ENCODE measurements around the gene NCOA3.
"Not testable (repeated sequence)": the region's sequence is repeated elsewhere in the genome, so short reads cannot be mapped to it uniquely, and the experiment has no call there.

The NCOA3 gene

DNA sequence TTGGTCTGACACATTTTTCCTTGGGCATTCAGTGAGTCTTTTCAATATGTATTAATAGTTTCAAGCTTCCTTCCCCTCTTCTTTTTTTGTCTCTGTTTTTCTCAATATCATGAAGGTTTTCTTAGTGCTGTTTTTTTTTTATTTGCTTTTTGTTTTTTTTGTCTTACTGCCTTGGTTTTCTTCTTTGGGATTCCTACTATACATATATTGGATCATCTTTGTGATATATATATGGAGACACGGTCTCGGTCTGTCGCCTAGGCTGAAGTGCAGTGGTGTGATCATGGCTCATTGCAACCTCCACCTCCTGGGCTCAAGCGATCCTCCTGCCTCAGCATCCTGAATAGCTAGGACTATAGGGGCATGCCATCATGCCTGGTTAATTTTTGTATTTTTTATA is 43.8 kb downstream of the NCOA3 start:
- H3K9ac ChIP-seq (ENCODE audit: low read depth, low read length): peak overlapping the region; percentile 56

DNA sequence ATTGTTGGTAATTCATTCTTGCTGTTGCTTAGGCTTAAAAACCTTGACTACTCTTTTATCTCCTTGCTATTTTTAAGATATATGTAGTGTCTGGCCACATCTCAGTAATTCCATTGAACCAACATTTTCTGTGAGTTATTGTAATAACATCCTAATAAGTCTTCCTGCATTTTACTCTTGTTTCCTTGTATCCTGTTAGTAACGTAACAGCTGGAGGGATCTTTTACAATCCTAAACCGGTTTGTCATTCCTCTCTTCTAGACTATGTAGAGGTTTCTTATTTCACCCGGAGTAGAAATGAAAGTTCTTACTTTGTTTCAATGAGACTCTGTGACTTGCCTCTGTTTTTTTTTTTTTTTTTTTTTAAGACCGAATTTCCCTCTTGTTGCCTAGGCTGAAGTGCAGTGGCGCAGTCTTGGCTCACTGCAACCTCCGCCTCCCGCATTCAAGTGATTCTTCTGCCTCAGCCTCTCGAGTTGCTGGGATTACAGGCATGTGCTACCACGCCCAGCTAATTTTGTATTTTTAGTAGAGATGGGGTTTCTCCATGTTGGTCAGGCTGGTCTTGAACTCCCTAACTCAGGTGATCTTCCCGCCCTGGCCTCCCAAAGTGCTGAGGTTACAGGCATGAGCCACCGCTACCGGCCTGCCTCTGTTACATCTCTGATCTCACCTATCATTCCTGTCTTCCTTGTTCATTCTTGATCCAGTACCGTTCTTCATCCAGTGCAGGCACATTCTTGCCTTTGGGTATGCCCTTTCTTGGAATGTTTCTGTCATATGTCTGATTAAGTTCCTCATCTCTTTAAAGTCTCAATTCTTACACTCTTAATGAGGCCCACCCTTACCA is 44.7 kb downstream of the NCOA3 start:
- H3K4me3 ChIP-seq (ENCODE audit: low read length): peak overlapping the region; percentile 33
- no peaks in the 10 kb centered on the region for H3K27me3 ChIP-seq (ENCODE audit: control insufficient read depth, insufficient read depth, low read length)
- peak overlapping the region; percentile 56 for H3K9ac ChIP-seq (ENCODE audit: low read depth, low read length)
- no peaks in the 10 kb centered on the region for H3K36me3 ChIP-seq (ENCODE audit: insufficient read depth, low read length)
- H3K4me2 ChIP-seq (ENCODE audit: low read length): peak overlapping the region; percentile 59
- no peaks in the 10 kb centered on the region for H3K9me3 ChIP-seq (replicated peaks; ENCODE audit: low read length)
- H3K4me1 ChIP-seq (ENCODE audit: control insufficient read depth, insufficient read depth, low read length): peaks cover 45% of the 10 kb centered on the region

More for the DNA sequence above, 43.8 kb downstream of the NCOA3 start:
- H3K27me3 ChIP-seq (ENCODE audit: control insufficient read depth, insufficient read depth, low read length): no peaks in the 10 kb centered on the region
- peaks cover 52% of the 10 kb centered on the region for H3K4me1 ChIP-seq (ENCODE audit: control insufficient read depth, insufficient read depth, low read length)
- H3K36me3 ChIP-seq (ENCODE audit: insufficient read depth, low read length): no peaks in the 10 kb centered on the region
- H3K4me3 ChIP-seq (ENCODE audit: low read length): peak overlapping the region; percentile 33
- H3K9me3 ChIP-seq (replicated peaks; ENCODE audit: low read length): no peaks in the 10 kb centered on the region
- H3K4me2 ChIP-seq (ENCODE audit: low read length): peak overlapping the region; percentile 59

DNA sequence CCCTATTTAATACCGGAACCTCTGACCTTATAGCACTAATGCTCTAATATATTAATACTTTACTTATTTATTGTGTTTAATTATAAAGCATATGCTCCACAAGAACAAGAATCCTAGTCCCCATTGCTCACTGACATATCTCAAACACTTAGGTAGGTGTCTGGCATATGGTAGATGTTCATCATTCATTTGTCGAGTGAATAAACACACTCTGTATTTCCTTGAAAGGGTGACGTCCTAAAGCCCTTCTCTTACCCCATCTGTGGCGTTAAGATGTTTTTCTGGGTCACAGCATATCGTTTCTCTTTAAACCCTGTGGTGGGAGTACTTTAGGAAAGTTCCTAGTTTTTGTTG is 45.3 kb downstream of the NCOA3 start:
- Histone ChIP-seq H3K9me3 (replicated peaks; ENCODE audit: low read length) (no peaks in the 10 kb centered on the region), H3K4me1 (ENCODE audit: control insufficient read depth, insufficient read depth, low read length) (peaks cover 42% of the 10 kb centered on the region), H3K27me3 (ENCODE audit: control insufficient read depth, insufficient read depth, low read length) (no peaks in the 10 kb centered on the region), H3K36me3 (ENCODE audit: insufficient read depth, low read length) (no peaks in the 10 kb centered on the region), H3K4me2 (ENCODE audit: low read length) (no peak overlapping the region), H3K4me3 (ENCODE audit: low read length) (no peak overlapping the region), H3K9ac (ENCODE audit: low read depth, low read length) (peak overlapping the region; percentile 36)

DNA sequence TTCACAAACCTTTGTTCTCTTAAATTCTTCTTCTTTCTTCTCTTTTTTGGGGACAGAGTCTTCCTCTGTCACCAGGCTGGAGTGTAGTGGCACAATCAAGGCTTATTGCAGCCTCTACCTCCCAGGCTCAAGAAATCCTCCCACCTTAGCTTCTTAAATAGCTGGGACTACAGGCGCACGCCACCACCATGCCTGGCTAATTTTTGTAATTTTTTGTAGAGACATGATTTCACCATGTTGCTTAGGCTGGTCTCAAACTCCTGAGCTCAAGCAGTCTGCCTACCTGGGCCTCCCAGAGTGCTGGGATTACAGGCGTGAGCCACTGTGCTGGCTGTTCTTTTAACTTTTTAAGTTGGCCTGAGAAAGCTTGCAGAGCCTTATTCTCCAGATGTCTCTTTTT is 48.0 kb downstream of the NCOA3 start:
- Histone ChIP-seq H3K4me1 (ENCODE audit: control insufficient read depth, insufficient read depth, low read length) (peaks cover 22% of the 10 kb centered on the region), H3K9ac (ENCODE audit: low read depth, low read length) (no peak overlapping the region), H3K9me3 (replicated peaks; ENCODE audit: low read length) (no peaks in the 10 kb centered on the region), H3K27me3 (ENCODE audit: control insufficient read depth, insufficient read depth, low read length) (no peaks in the 10 kb centered on the region), H3K4me3 (ENCODE audit: low read length) (no peak overlapping the region), H3K4me2 (ENCODE audit: low read length) (no peak overlapping the region), H3K36me3 (ENCODE audit: insufficient read depth, low read length) (no peaks in the 10 kb centered on the region)

DNA sequence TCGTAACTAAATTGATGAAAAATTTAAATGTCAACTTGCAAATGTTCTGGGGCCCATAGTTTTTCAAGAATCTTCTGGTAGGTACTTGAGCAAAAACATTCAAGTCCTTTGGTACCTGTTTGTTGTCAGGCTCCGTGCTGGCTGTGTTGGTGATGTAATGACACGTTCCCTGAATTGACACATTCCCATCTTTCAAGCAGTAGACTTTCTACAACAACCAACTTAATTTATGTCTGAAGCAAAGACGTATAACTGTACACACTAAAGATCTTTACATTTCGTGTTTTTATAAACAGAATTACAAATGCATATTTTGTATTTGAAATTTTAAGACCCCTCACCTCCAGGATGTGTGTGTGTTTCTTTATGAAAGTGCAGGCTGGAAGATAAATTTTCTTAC is 49.5 kb downstream of the NCOA3 start:
- Histone ChIP-seq H3K4me1 (ENCODE audit: control insufficient read depth, insufficient read depth, low read length) (peaks cover 8% of the 10 kb centered on the region), H3K9ac (ENCODE audit: low read depth, low read length) (no peak overlapping the region), H3K9me3 (replicated peaks; ENCODE audit: low read length) (no peaks in the 10 kb centered on the region), H3K4me2 (ENCODE audit: low read length) (no peak overlapping the region), H3K36me3 (ENCODE audit: insufficient read depth, low read length) (no peaks in the 10 kb centered on the region), H3K4me3 (ENCODE audit: low read length) (no peak overlapping the region), H3K27me3 (ENCODE audit: control insufficient read depth, insufficient read depth, low read length) (no peaks in the 10 kb centered on the region)

DNA sequence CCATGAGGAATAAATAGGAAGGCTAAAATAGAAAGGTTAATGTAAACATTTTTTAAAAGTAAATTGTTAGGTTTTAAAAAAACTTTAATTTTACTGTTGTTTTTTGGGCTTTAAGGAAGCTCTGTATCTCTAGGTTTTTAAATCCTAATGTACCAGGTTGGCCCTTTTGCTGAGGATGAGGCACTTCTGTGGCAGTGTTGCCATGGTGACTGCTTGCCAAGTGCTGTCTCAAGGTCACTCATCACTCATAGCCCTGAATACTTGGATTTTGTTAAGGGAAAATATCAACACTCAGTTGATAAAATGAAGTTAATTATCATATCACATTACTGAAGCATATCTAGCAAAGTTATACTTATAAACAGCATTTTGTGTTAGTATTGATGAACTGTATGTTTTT is 50.2 kb downstream of the NCOA3 start:
- H3K9ac ChIP-seq (ENCODE audit: low read depth, low read length): no peak overlapping the region
- H3K4me2 ChIP-seq (ENCODE audit: low read length): no peak overlapping the region
- H3K4me3 ChIP-seq (ENCODE audit: low read length): no peak overlapping the region
- H3K36me3 ChIP-seq (ENCODE audit: insufficient read depth, low read length): no peaks in the 10 kb centered on the region
- no peaks in the 10 kb centered on the region for H3K9me3 ChIP-seq (replicated peaks; ENCODE audit: low read length)
- H3K4me1 ChIP-seq (ENCODE audit: control insufficient read depth, insufficient read depth, low read length): peaks cover 3% of the 10 kb centered on the region
- no peaks in the 10 kb centered on the region for H3K27me3 ChIP-seq (ENCODE audit: control insufficient read depth, insufficient read depth, low read length)

DNA sequence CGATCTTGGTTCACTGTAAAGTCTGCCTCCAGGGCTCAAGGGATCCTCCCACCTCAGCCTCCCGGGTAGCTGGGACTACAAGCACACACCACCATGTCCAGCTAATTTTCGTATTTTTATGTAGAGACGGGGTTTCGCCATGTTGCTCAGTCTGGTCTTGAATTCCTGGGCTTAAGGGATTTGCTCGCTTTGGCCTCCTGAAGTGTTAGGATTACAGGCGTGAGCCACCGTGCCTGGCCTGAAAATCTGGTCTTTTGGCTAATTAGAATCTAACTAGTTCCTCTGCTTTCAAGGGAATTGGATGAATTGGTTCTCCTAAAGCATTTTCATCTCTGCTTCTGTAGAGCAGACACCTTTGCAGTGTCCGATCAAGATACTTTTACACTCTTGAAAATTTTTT is 51.3 kb downstream of the NCOA3 start:
- H3K36me3 ChIP-seq (ENCODE audit: insufficient read depth, low read length): no peaks in the 10 kb centered on the region
- no peaks in the 10 kb centered on the region for H3K9me3 ChIP-seq (replicated peaks; ENCODE audit: low read length)

DNA sequence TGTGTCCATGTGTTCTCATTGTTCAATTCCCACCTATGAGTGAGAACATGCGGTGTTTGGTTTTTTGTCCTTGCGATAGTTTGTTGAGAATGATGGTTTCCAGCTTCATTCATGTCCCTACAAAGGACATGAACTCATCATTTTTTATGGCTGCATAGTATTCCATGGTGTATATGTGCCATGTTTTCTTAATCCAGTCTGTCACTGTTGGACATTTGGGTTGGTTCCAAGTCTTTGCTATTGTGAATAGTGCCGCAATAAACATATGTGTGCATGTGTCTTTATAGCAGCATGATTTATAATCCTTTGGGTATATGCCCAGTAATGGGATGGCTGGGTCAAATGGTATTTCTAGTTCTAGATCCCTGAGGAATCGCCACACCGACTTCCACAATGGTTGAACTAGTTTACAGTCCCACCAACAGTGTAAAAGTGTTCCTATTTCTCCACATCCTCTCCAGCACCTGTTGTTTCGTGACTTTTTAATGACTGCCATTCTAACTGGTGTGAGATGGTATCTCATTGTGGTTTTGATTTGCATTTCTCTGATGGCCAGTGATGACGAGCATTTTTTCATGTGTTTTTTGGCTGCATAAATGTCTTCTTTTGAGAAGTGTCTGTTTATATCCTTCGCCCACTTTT is 52.0 kb downstream of the NCOA3 start:
- not testable (repeated sequence) for H3K4me3 ChIP-seq (ENCODE audit: low read length); H3K9me3 ChIP-seq (replicated peaks; ENCODE audit: low read length); H3K4me1 ChIP-seq (ENCODE audit: control insufficient read depth, insufficient read depth, low read length); H3K27me3 ChIP-seq (ENCODE audit: control insufficient read depth, insufficient read depth, low read length); H3K36me3 ChIP-seq (ENCODE audit: insufficient read depth, low read length); H3K4me2 ChIP-seq (ENCODE audit: low read length); H3K9ac ChIP-seq (ENCODE audit: low read depth, low read length)

More for the DNA sequence above, 51.3 kb downstream of the NCOA3 start:
- Histone ChIP-seq H3K9ac (ENCODE audit: low read depth, low read length) (no peak overlapping the region), H3K4me2 (ENCODE audit: low read length) (no peak overlapping the region), H3K27me3 (ENCODE audit: control insufficient read depth, insufficient read depth, low read length) (no peaks in the 10 kb centered on the region), H3K4me3 (ENCODE audit: low read length) (no peak overlapping the region), H3K4me1 (ENCODE audit: control insufficient read depth, insufficient read depth, low read length) (no peaks in the 10 kb centered on the region)

DNA sequence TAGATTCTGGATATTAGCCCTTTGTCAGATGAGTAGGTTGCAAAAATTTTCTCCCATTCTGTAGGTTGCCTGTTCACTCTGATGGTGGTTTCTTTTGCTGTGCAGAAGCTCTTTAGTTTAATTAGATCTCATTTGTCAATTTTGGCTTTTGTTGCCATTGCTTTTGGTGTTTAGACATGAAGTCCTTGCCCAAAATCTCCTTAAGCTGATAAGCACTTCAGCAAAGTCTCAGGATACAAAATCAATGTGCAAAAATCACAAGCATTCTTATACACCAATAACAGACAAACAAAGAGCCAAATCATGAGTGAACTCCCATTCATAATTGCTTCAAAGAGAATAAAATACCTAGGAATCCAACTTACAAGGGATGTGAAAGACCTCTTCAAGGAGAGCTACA is 52.6 kb downstream of the NCOA3 start:
- not testable (repeated sequence) for H3K9ac ChIP-seq (ENCODE audit: low read depth, low read length); H3K4me1 ChIP-seq (ENCODE audit: control insufficient read depth, insufficient read depth, low read length); H3K36me3 ChIP-seq (ENCODE audit: insufficient read depth, low read length); H3K27me3 ChIP-seq (ENCODE audit: control insufficient read depth, insufficient read depth, low read length); H3K9me3 ChIP-seq (replicated peaks; ENCODE audit: low read length); H3K4me2 ChIP-seq (ENCODE audit: low read length); H3K4me3 ChIP-seq (ENCODE audit: low read length)

DNA sequence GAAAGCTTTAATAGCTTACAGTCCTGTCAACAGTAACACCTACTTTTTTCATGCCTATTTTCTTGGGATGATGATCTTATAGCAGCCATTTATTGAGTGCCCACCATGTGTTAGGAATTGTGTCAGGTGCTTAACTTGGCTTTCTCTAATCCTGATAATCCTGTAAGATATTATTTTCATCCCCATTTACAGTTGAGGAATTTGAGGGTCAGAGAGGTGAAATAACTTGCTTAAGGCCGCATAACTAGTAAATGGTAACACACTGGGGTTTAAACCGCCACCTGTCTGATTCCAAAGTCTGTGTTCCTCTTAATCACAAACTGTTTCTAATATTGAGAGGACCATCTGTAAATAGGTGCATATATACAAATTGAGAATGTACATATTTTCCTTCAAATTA is 55.5 kb downstream of the NCOA3 start:
- H3K9ac ChIP-seq (ENCODE audit: low read depth, low read length): no peak overlapping the region
- H3K27me3 ChIP-seq (ENCODE audit: control insufficient read depth, insufficient read depth, low read length): no peaks in the 10 kb centered on the region
- H3K36me3 ChIP-seq (ENCODE audit: insufficient read depth, low read length): no peaks in the 10 kb centered on the region
- no peaks in the 10 kb centered on the region for H3K4me1 ChIP-seq (ENCODE audit: control insufficient read depth, insufficient read depth, low read length)
- H3K4me2 ChIP-seq (ENCODE audit: low read length): no peak overlapping the region
- no peak overlapping the region for H3K4me3 ChIP-seq (ENCODE audit: low read length)
- no peaks in the 10 kb centered on the region for H3K9me3 ChIP-seq (replicated peaks; ENCODE audit: low read length)

DNA sequence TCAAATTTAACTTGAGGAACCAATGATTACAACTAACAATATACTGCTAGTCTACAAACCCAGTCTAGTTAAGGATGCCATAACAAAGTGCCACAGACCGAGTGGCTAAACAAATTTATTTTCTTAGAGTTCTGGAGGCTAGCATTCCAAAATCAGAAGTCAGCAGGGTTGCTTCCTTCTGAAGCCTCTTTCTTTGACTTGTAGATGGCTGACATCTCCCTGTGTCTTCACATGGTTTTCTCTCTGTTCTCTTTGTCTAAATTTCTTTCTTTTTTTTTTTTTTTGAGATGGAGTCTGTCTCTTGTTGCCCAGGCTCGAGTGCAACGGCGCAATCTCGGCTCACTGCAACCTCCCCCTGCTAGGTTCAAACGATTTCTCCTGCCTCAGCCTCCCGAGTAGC is 56.1 kb downstream of the NCOA3 start:
- no peak overlapping the region for H3K4me3 ChIP-seq (ENCODE audit: low read length)
- H3K9ac ChIP-seq (ENCODE audit: low read depth, low read length): no peak overlapping the region
- H3K36me3 ChIP-seq (ENCODE audit: insufficient read depth, low read length): no peaks in the 10 kb centered on the region
- H3K9me3 ChIP-seq (replicated peaks; ENCODE audit: low read length): no peaks in the 10 kb centered on the region
- H3K4me1 ChIP-seq (ENCODE audit: control insufficient read depth, insufficient read depth, low read length): no peaks in the 10 kb centered on the region
- no peak overlapping the region for H3K4me2 ChIP-seq (ENCODE audit: low read length)
- H3K27me3 ChIP-seq (ENCODE audit: control insufficient read depth, insufficient read depth, low read length): no peaks in the 10 kb centered on the region
